Progenitor cell of endocrine pancreas (in vitro differentiated cells): Measurements from ENCODE around the gene RHOV. TPM values are rescaled to one million over a fixed set of nuclear protein-coding genes. Genes with fewer than 3 reads are reported as not detected.
"Not testable (repeated sequence)": the region's sequence is repeated elsewhere in the genome, so short reads cannot be mapped to it uniquely, and the experiment has no call there.

ENCODE experiments used
- DNase-seq: peaks from one replicate; pipeline ENCODE4 v3.0.0; 2021; ENCODE audit warnings: low spot score; ENCODE audit not compliant: unreplicated experiment
- H3K27ac Mint-ChIP-seq: 2 replicates; pipeline ENCODE4 v1.8.0; 2021; ENCODE audit warnings: mild to moderate bottlenecking, moderate library complexity, mixed read lengths
- H3K27me3 Mint-ChIP-seq: 2 replicates; pipeline ENCODE4 v1.8.0; 2021; ENCODE audit warnings: mixed read lengths
- H3K36me3 Mint-ChIP-seq: 2 replicates; pipeline ENCODE4 v1.8.0; 2022; ENCODE audit warnings: mixed read lengths; ENCODE audit not compliant: insufficient read depth
- H3K4me1 Mint-ChIP-seq: 2 replicates; pipeline ENCODE4 v1.8.0; 2021; ENCODE audit warnings: low read depth, mixed read lengths
- H3K4me3 Mint-ChIP-seq: 2 replicates; pipeline ENCODE4 v1.8.0; 2021; ENCODE audit warnings: low read depth, mild to moderate bottlenecking, moderate library complexity, mixed read lengths
- H3K9me3 Mint-ChIP-seq: 2 replicates; pipeline ENCODE4 v1.8.0; 2021; ENCODE audit warnings: low read depth, mixed read lengths
- CTCF ChIP-seq: fragments of 200-600 bp; sonication (generic); IDR thresholded peaks from one replicate; pipeline ENCODE4 v1.5.0; 2021; ENCODE audit warnings: antibody characterized with exemption, mild to moderate bottlenecking; ENCODE audit not compliant: unreplicated experiment
- total RNA-seq: library from RNA; stranded (reverse); gene quantifications from 2 replicates; pipeline ENCODE4 v1.2.1, GENCODE V29; 2021

Gene RHOV
- total RNA-seq, 1 donor from 2014 or later = 5.1 TPM

GRCh38 chr15:40871749-40872617, 2.1 kb downstream of the RHOV start:
- Mint-ChIP-seq H3K4me3 (peak overlapping the region; percentile 54), H3K27me3 (peaks cover 11% of the 10 kb centered on the region), H3K27ac (peak overlapping the region; percentile 65), H3K4me1 (peaks cover 20% of the 10 kb centered on the region), H3K36me3 (no peaks in the 10 kb centered on the region), H3K9me3 (no peaks in the 10 kb centered on the region)
- TF ChIP-seq CTCF = no peak
- DNase-seq = peak; percentile 59

GRCh38 chr15:40870716-40871115, 3.3 kb downstream of the RHOV start:
- Mint-ChIP-seq H3K9me3 (no peaks in the 10 kb centered on the region), H3K27ac (no peak overlapping the region), H3K36me3 (no peaks in the 10 kb centered on the region), H3K27me3 (peaks cover 8% of the 10 kb centered on the region), H3K4me1 (peaks cover 20% of the 10 kb centered on the region), H3K4me3 (no peak overlapping the region)
- no peak for TF ChIP-seq CTCF
- DNase-seq = no peak

GRCh38 chr15:40869686-40870085, 4.3 kb downstream of the RHOV start:
- no peaks in the 10 kb centered on the region for H3K36me3 Mint-ChIP-seq
- H3K4me1 Mint-ChIP-seq = peaks cover 20% of the 10 kb centered on the region
- no peak for DNase-seq
- H3K27me3 Mint-ChIP-seq = peaks cover 7% of the 10 kb centered on the region
- H3K9me3 Mint-ChIP-seq = no peaks in the 10 kb centered on the region
- TF ChIP-seq CTCF = no peak
- peak overlapping the region; percentile 60 for H3K27ac Mint-ChIP-seq
- H3K4me3 Mint-ChIP-seq = no peak overlapping the region

GRCh38 chr15:40867199-40867598, 6.8 kb downstream of the RHOV start:
- H3K4me3 Mint-ChIP-seq = no peak overlapping the region
- H3K27ac Mint-ChIP-seq = no peak overlapping the region
- H3K36me3 Mint-ChIP-seq = no peaks in the 10 kb centered on the region
- H3K9me3 Mint-ChIP-seq = no peaks in the 10 kb centered on the region
- peaks cover 15% of the 10 kb centered on the region for H3K4me1 Mint-ChIP-seq
- DNase-seq = no peak
- TF ChIP-seq CTCF = no peak
- H3K27me3 Mint-ChIP-seq = peaks cover 4% of the 10 kb centered on the region

GRCh38 chr15:40863660-40864270, 10.3 kb downstream of the RHOV start:
- Mint-ChIP-seq H3K27me3 (no peaks in the 10 kb centered on the region), H3K27ac (peak overlapping the region; percentile 73), H3K4me3 (no peak overlapping the region), H3K9me3 (no peaks in the 10 kb centered on the region), H3K4me1 (peaks cover 13% of the 10 kb centered on the region), H3K36me3 (peaks cover 3% of the 10 kb centered on the region)
- DNase-seq = no peak
- TF ChIP-seq CTCF = no peak

GRCh38 chr15:40861147-40861546, 12.9 kb downstream of the RHOV start:
- H3K27ac Mint-ChIP-seq, H3K4me3 Mint-ChIP-seq, H3K27me3 Mint-ChIP-seq, H3K36me3 Mint-ChIP-seq, H3K9me3 Mint-ChIP-seq, DNase-seq: not testable (repeated sequence)
- H3K4me1 Mint-ChIP-seq = peaks cover 20% of the 10 kb centered on the region
